ENCODE data around the gene SDR9C7. TPM values are rescaled to one million over a fixed set of nuclear protein-coding genes. Genes with fewer than 3 reads are reported as not detected.
"Not testable (repeated sequence)": the region's sequence is repeated elsewhere in the genome, so short reads cannot be mapped to it uniquely, and the experiment has no call there.

Gene SDR9C7
- not detected in 2 replicates for total RNA-seq (2014; rRNA removed; shearing (Covaris generic))
- total RNA-seq (2022): not detected in 2 replicates
- not detected for Bru-seq, nascent RNA
- BruChase-seq, experiment 1, labeled RNA remaining after a 6-hour chase: not detected
- BruChase-seq, experiment 2, labeled RNA remaining after a 2-hour chase: not detected
- long read RNA-seq: 0 reads

- no peak within 1 kb of the TSS for H3K4me2 ChIP-seq (ENCODE audit: low read length)
- H3K27ac ChIP-seq (ENCODE audit: low read depth, low read length, poor library complexity, severe bottlenecking): no peak within 1 kb of the TSS
- TF ChIP-seq CTCF (conservative IDR thresholded peaks at IDR 0.05; ENCODE audit: low read length): no peak
- no peak for TF ChIP-seq EZH2phosphoT487 (IDR thresholded peaks at IDR 0.05; ENCODE audit: borderline replicate concordance, low read depth, low read length)
- BruUV-seq (replicated peaks): no TSS peak
- no peaks in the 10 kb centered on the region for H3K9me3 ChIP-seq (ENCODE audit: low read length)
- H3K36me3 ChIP-seq (ENCODE audit: insufficient read depth, low read length): no peaks in the 10 kb centered on the region
- intact Hi-C loops (cut with micrococcal nuclease; ENCODE audit: unreplicated experiment): no loop called here
- H3K4me3 ChIP-seq (ENCODE audit: low read depth, low read length, poor library complexity, severe bottlenecking): no peak within 1 kb of the TSS
- H3K9me2 ChIP-seq (ENCODE audit: insufficient read depth, low read length): no peaks in the 10 kb centered on the region
- no peak within 1 kb of the TSS for H2AFZ ChIP-seq (ENCODE audit: low read length)
- ChIA-PET CTCF (ENCODE audit: unreplicated experiment) (no interaction called here), POLR2A (no interaction called here)
- DNase-seq (ENCODE audit: low spot score): no peak
- no peaks in the 10 kb centered on the region for H3K79me2 ChIP-seq (ENCODE audit: insufficient read depth, low read depth, low read length)
- peaks cover 6% of the 10 kb centered on the region for H3K4me1 ChIP-seq (ENCODE audit: insufficient read depth, low read length, poor library complexity, severe bottlenecking)
- no peaks in the 10 kb centered on the region for H4K20me1 ChIP-seq (ENCODE audit: insufficient read depth, low read length)
Observed at GRCh38 chr12:56933826-56934625, at the start of gene SDR9C7. Gene SDR9C7 (minus strand): TSS chr12:56934408. CDS start chr12:56934261, 147 bp downstream.

GRCh38 chr12:56983386-56983785 lies 49.2 kb upstream of the SDR9C7 start:
- DNase-seq (ENCODE audit: low spot score): no peak
- Histone ChIP-seq H3K4me2 (ENCODE audit: low read length) (no peak overlapping the region), H3K9me3 (ENCODE audit: low read length) (no peaks in the 10 kb centered on the region), H3K4me1 (ENCODE audit: insufficient read depth, low read length, poor library complexity, severe bottlenecking) (peaks cover 3% of the 10 kb centered on the region), H4K20me1 (ENCODE audit: insufficient read depth, low read length) (no peaks in the 10 kb centered on the region), H3K79me2 (ENCODE audit: insufficient read depth, low read depth, low read length) (no peaks in the 10 kb centered on the region), H3K36me3 (ENCODE audit: insufficient read depth, low read length) (no peaks in the 10 kb centered on the region), H3K4me3 (ENCODE audit: low read depth, low read length, poor library complexity, severe bottlenecking) (no peak overlapping the region), H3K27ac (ENCODE audit: low read depth, low read length, poor library complexity, severe bottlenecking) (no peak overlapping the region), H3K9me2 (ENCODE audit: insufficient read depth, low read length) (no peaks in the 10 kb centered on the region), H2AFZ (ENCODE audit: low read length) (no peak overlapping the region)
- CTCF ChIA-PET (ENCODE audit: unreplicated experiment): no interaction called here
- TF ChIP-seq CTCF (conservative IDR thresholded peaks at IDR 0.05; ENCODE audit: low read length) (no peak), EZH2phosphoT487 (IDR thresholded peaks at IDR 0.05; ENCODE audit: borderline replicate concordance, low read depth, low read length) (no peak)
- BruUV-seq (replicated peaks): no TSS peak
- POLR2A ChIA-PET: no interaction called here
- intact Hi-C loops (cut with micrococcal nuclease; ENCODE audit: unreplicated experiment): no loop called here

GRCh38 chr12:56982578-56983236 lies 48.5 kb upstream of the SDR9C7 start:
- H3K4me1 ChIP-seq (ENCODE audit: insufficient read depth, low read length, poor library complexity, severe bottlenecking); H3K9me3 ChIP-seq (ENCODE audit: low read length); H3K9me2 ChIP-seq (ENCODE audit: insufficient read depth, low read length); H3K79me2 ChIP-seq (ENCODE audit: insufficient read depth, low read depth, low read length); H4K20me1 ChIP-seq (ENCODE audit: insufficient read depth, low read length); H3K27ac ChIP-seq (ENCODE audit: low read depth, low read length, poor library complexity, severe bottlenecking); DNase-seq (ENCODE audit: low spot score); H3K36me3 ChIP-seq (ENCODE audit: insufficient read depth, low read length); CTCF ChIA-PET (ENCODE audit: unreplicated experiment); BruUV-seq (replicated peaks); intact Hi-C loops (cut with micrococcal nuclease; ENCODE audit: unreplicated experiment); H3K4me3 ChIP-seq (ENCODE audit: low read depth, low read length, poor library complexity, severe bottlenecking); H2AFZ ChIP-seq (ENCODE audit: low read length); H3K4me2 ChIP-seq (ENCODE audit: low read length): not testable (repeated sequence)
- POLR2A ChIA-PET: interaction anchor here (0.6 kb wide), 1 partner anchor 214 kb away, joined by 3 read pairs; no protein-coding TSS in a partner anchor

Data from OCI-LY7 (cell line).